ENCODE data around the gene SPATA12.
"Not testable (repeated sequence)": the region's sequence is repeated elsewhere in the genome, so short reads cannot be mapped to it uniquely, and the experiment has no call there.

Gene SPATA12

GRCh38 chr3:57053122-57053521 lies 7.3 kb upstream of the SPATA12 start:
- DNase-seq: no peak

- DNase-seq: no peak
These were observed 3.1 kb upstream of the SPATA12 start for GRCh38 chr3:57057351-57057750.

- DNase-seq: no peak
These were observed 1.1 kb upstream of the SPATA12 start for GRCh38 chr3:57059411-57059810.

- no peak for DNase-seq
These were observed 1.1 kb downstream of the SPATA12 start for GRCh38 chr3:57061556-57061955.

GRCh38 chr3:57062101-57062631 lies 1.7 kb downstream of the SPATA12 start:
- DNase-seq: no peak

GRCh38 chr3:57063032-57063431 lies 2.6 kb downstream of the SPATA12 start:
- no peak for DNase-seq

- no peak for DNase-seq
These were observed 3.5 kb downstream of the SPATA12 start for GRCh38 chr3:57064001-57064400.

- DNase-seq: no peak
These were observed 4.1 kb downstream of the SPATA12 start for GRCh38 chr3:57064572-57064971.

- no peak for DNase-seq
These were observed 5.1 kb downstream of the SPATA12 start for GRCh38 chr3:57065588-57065987.

GRCh38 chr3:57066471-57066870 lies 6.0 kb downstream of the SPATA12 start:
- DNase-seq: no peak

GRCh38 chr3:57068437-57069089 lies 8.1 kb downstream of the SPATA12 start:
- no peak for DNase-seq

- no peak for DNase-seq
These were observed 9.0 kb downstream of the SPATA12 start for GRCh38 chr3:57069503-57069902.

- DNase-seq: no peak
These were observed 13.2 kb downstream of the SPATA12 start for GRCh38 chr3:57073628-57074027.

GRCh38 chr3:57074135-57074534 lies 13.7 kb downstream of the SPATA12 start:
- no peak for DNase-seq

- DNase-seq: no peak
These were observed 16.0 kb downstream of the SPATA12 start for GRCh38 chr3:57076422-57076951.

- DNase-seq: no peak
These were observed 17.3 kb downstream of the SPATA12 start for GRCh38 chr3:57077630-57078343.

- no peak for DNase-seq
These were observed 17.8 kb downstream of the SPATA12 start for GRCh38 chr3:57078344-57078634.

GRCh38 chr3:57078635-57079473 lies 18.4 kb downstream of the SPATA12 start:
- DNase-seq: peak; percentile 10

GRCh38 chr3:57079474-57079831 lies 19.0 kb downstream of the SPATA12 start:
- no peak for DNase-seq

GRCh38 chr3:57080171-57080570 lies 19.7 kb downstream of the SPATA12 start:
- DNase-seq: no peak

GRCh38 chr3:57081173-57081572 lies 20.7 kb downstream of the SPATA12 start:
- DNase-seq: no peak

- DNase-seq: no peak
These were observed 22.0 kb downstream of the SPATA12 start for GRCh38 chr3:57082481-57082880.

GRCh38 chr3:57083266-57083995 lies 23.0 kb downstream of the SPATA12 start:
- not testable (repeated sequence) for DNase-seq

All from CD4-positive, alpha-beta T cell treated with Interleukin-17A for 4 hours (primary cell).